ENCODE data around the gene GAL3ST3.
A peak's percentile ranks its signal among the peaks of the same experiment; 100 is the strongest.

DNA sequence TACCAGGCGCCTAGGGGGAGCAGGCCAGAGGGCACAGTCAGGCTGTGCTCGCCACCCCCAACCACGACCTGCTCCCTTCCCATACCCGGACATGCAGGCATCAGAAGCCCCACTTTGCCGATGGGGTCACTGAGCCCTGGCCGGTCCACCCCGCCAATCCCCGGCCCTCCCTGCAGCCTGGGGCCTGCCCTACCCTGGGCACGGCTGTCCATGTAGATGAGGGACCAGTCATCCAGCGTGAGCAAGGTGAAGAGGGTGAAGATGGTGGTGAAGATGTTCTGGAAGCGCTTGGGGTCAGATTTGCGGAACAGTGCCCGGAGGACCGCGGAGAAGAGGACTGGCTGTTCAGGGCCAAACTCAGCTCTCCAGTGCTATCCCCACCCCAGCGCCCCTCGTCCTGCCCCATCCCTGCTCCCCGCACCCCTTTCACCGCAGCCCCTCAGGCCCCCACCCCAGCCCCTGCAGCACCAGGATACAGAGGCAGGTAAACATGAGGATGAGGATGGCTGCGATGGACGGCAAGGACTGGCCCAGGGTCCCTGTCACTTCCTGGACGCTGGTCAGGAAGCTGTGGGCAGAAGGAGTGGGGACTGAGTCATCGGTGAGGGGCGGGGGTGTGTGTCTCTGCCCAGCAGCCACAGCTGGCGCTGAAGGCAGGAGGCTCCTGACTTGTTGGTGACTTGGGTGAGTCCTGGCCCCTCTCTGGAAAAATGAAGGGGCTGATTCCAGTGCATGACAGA, 28.2 kb downstream of the GAL3ST3 start:
- TF ChIP-seq, protein P1, sequence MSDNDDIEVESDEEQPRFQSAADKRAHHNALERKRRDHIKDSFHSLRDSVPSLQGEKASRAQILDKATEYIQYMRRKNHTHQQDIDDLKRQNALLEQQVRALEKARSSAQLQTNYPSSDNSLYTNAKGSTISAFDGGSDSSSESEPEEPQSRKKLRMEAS (IDR thresholded peaks at IDR 0.05; ENCODE audit: low read depth, low read length), result peak; percentile 69
- TF ChIP-seq, protein P2, sequence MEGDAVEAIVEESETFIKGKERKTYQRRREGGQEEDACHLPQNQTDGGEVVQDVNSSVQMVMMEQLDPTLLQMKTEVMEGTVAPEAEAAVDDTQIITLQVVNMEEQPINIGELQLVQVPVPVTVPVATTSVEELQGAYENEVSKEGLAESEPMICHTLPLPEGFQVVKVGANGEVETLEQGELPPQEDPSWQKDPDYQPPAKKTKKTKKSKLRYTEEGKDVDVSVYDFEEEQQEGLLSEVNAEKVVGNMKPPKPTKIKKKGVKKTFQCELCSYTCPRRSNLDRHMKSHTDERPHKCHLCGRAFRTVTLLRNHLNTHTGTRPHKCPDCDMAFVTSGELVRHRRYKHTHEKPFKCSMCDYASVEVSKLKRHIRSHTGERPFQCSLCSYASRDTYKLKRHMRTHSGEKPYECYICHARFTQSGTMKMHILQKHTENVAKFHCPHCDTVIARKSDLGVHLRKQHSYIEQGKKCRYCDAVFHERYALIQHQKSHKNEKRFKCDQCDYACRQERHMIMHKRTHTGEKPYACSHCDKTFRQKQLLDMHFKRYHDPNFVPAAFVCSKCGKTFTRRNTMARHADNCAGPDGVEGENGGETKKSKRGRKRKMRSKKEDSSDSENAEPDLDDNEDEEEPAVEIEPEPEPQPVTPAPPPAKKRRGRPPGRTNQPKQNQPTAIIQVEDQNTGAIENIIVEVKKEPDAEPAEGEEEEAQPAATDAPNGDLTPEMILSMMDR (IDR thresholded peaks at IDR 0.05; ENCODE audit: low read depth, low read length), result no peak
- TF ChIP-seq POLR2A (IDR thresholded peaks at IDR 0.05; ENCODE audit: extremely low read depth, insufficient read length) (no peak), MYC (IDR thresholded peaks at IDR 0.05; ENCODE audit: low read depth, low read length) (peak; percentile 20; the same call in 1 of the 2 replicates)

All from NB4 (cell line).